Measurements from ENCODE around the gene PARP4.
"Not testable (repeated sequence)": the region's sequence is repeated elsewhere in the genome, so short reads cannot be mapped to it uniquely, and the experiment has no call there.

Gene PARP4

DNA sequence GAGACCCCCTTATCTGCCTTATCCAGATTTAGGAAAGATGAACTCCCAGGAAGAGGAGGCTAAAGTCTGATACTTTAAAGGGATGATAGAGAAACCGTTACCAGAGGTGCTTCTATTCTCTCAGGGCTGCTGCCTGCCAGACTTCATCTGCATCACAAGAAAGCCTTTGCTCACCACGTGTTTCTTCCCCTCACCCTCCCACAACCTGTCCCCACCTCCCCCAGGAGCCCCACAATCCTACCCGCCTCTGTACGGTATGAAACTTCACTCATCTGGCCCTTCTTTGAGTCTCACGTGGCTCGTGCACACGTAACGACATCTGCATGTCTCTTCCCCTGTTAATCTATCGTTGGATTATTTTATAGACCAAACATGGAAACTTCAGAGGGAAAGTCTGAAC, 67.7 kb downstream of the PARP4 start:
- WGBS, 2 donors (ENCODE audit: extremely low coverage in 2 of 2, insufficient read length in 2 of 2, insufficient replicate concordance in 1 of 2) = no CpG with 5 or more reads among the region's 9 CpGs
- not testable (repeated sequence) for H2BK120ac ChIP-seq (ENCODE audit: low read depth, low read length); H3K4me3 ChIP-seq (ENCODE audit: low read length in 2 of 2); H3K9ac ChIP-seq (ENCODE audit: low read depth, low read length, poor library complexity); H3K27me3 ChIP-seq (ENCODE audit: control insufficient read depth in 3 of 3, insufficient read depth in 3 of 3, low read depth in 1 of 3, low read length in 3 of 3); H4K91ac ChIP-seq (ENCODE audit: low read depth, low read length, poor library complexity); H3K23ac ChIP-seq (ENCODE audit: low read depth, low read length, poor library complexity); H2BK12ac ChIP-seq (ENCODE audit: low read length); H3K79me1 ChIP-seq (ENCODE audit: low read depth, low read length); H2AK5ac ChIP-seq (ENCODE audit: low read depth, low read length); H3K18ac ChIP-seq (ENCODE audit: low read length); H3K4me2 ChIP-seq (ENCODE audit: insufficient read depth, low read length, poor library complexity, severe bottlenecking); H4K8ac ChIP-seq (ENCODE audit: low read depth, low read length); DNase-seq (ENCODE audit: low spot score); H2BK5ac ChIP-seq (ENCODE audit: low read length); H2AFZ ChIP-seq (ENCODE audit: low read length); H3K27ac ChIP-seq (replicated peaks; ENCODE audit: low read length); H3K14ac ChIP-seq (ENCODE audit: low read length); H2BK15ac ChIP-seq (ENCODE audit: low read length); H3K4ac ChIP-seq (ENCODE audit: low read length); H3K9me3 ChIP-seq (replicated peaks in 1 of 2; ENCODE audit: control insufficient read depth in 2 of 2, insufficient read depth in 1 of 2, low read depth in 1 of 2, low read length in 2 of 2); H3K4me1 ChIP-seq (ENCODE audit: control insufficient read depth in 2 of 2, insufficient read depth in 1 of 2, low read depth in 1 of 2, low read length in 2 of 2)
- H3K36me3 ChIP-seq (replicated peaks in 1 of 2; ENCODE audit: control insufficient read depth in 2 of 2, insufficient read depth in 2 of 2, low read length in 2 of 2) = peaks cover 3 to 83% of the 10 kb centered on the region in 2 donors

DNA sequence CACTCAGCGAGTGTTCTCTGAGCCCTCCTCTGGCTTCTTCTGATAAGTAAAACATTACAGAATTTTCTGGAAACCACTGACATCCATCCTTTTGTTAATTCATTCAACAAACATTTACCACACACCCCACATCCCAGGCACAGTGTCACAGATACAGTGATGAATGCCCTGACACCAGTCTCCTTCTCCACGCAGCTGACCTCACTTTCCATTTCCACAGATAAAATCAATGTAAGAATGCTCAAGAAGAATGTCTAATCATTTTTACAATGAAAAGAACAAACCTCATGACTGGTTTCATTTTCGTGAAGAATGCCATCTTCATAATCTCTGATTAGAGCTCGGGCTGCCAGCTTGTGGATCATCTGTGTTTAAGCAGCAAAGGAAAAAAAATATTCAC, 69.2 kb downstream of the PARP4 start:
- H3K23ac ChIP-seq (ENCODE audit: low read depth, low read length, poor library complexity) = no peak overlapping the region
- no peak overlapping the region for H2AFZ ChIP-seq (ENCODE audit: low read length)
- no peaks in the 10 kb centered on the region for H3K9me3 ChIP-seq (replicated peaks in 1 of 2; ENCODE audit: control insufficient read depth in 2 of 2, insufficient read depth in 1 of 2, low read depth in 1 of 2, low read length in 2 of 2)
- H3K4me1 ChIP-seq (ENCODE audit: control insufficient read depth in 2 of 2, insufficient read depth in 1 of 2, low read depth in 1 of 2, low read length in 2 of 2) = no peaks in the 10 kb centered on the region
- no peak overlapping the region for H3K4ac ChIP-seq (ENCODE audit: low read length)
- no peak overlapping the region for H4K8ac ChIP-seq (ENCODE audit: low read depth, low read length)
- no peaks in the 10 kb centered on the region for H3K79me1 ChIP-seq (ENCODE audit: low read depth, low read length)
- H2BK5ac ChIP-seq (ENCODE audit: low read length) = no peak overlapping the region
- no peak overlapping the region for H4K91ac ChIP-seq (ENCODE audit: low read depth, low read length, poor library complexity)
- no peak overlapping the region for H2BK15ac ChIP-seq (ENCODE audit: low read length)
- H3K36me3 ChIP-seq (replicated peaks in 1 of 2; ENCODE audit: control insufficient read depth in 2 of 2, insufficient read depth in 2 of 2, low read length in 2 of 2) = peaks cover 3 to 85% of the 10 kb centered on the region in 2 donors
- H3K4me2 ChIP-seq (ENCODE audit: insufficient read depth, low read length, poor library complexity, severe bottlenecking) = no peak overlapping the region
- no peak overlapping the region for H3K4me3 ChIP-seq (ENCODE audit: low read length in 2 of 2)
- no peak for DNase-seq (ENCODE audit: low spot score)
- H3K27ac ChIP-seq (replicated peaks; ENCODE audit: low read length) = no peak overlapping the region
- no CpG with 5 or more reads among the region's 4 CpGs for WGBS, 2 donors (ENCODE audit: extremely low coverage in 2 of 2, insufficient read length in 2 of 2, insufficient replicate concordance in 1 of 2)
- no peak overlapping the region for H2BK120ac ChIP-seq (ENCODE audit: low read depth, low read length)
- no peak overlapping the region for H3K9ac ChIP-seq (ENCODE audit: low read depth, low read length, poor library complexity)
- no peaks in the 10 kb centered on the region for H3K27me3 ChIP-seq (ENCODE audit: control insufficient read depth in 3 of 3, insufficient read depth in 3 of 3, low read depth in 1 of 3, low read length in 3 of 3)
- no peak overlapping the region for H3K18ac ChIP-seq (ENCODE audit: low read length)
- H3K14ac ChIP-seq (ENCODE audit: low read length) = no peak overlapping the region
- no peak overlapping the region for H2BK12ac ChIP-seq (ENCODE audit: low read length)
- H2AK5ac ChIP-seq (ENCODE audit: low read depth, low read length) = no peak overlapping the region

DNA sequence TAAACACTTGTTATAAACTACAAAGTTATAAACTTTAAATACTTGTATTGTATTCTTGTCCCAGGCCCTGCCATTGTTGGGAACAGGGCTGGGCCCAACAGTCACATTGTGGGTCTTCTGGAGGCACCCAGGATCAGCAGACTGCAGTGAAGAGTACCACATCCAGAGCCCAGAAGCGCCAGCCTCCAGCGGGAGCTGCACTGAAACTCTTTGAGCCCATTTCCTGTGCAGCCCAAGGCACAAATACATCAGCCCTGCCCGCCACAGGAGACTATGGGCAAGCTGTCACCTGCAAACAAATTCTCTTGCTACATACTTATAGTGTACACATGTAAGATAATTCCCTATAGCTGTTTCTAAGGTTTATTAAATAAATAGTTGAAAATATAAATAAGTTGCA, 86.5 kb downstream of the PARP4 start:
- H2AK5ac ChIP-seq (ENCODE audit: low read depth, low read length); H2AFZ ChIP-seq (ENCODE audit: low read length); H3K27me3 ChIP-seq (ENCODE audit: control insufficient read depth in 3 of 3, insufficient read depth in 3 of 3, low read depth in 1 of 3, low read length in 3 of 3); H4K8ac ChIP-seq (ENCODE audit: low read depth, low read length); H3K4me3 ChIP-seq (ENCODE audit: low read length in 2 of 2); H2BK5ac ChIP-seq (ENCODE audit: low read length); H3K4ac ChIP-seq (ENCODE audit: low read length); H2BK15ac ChIP-seq (ENCODE audit: low read length); H3K4me2 ChIP-seq (ENCODE audit: insufficient read depth, low read length, poor library complexity, severe bottlenecking); H3K18ac ChIP-seq (ENCODE audit: low read length); H3K27ac ChIP-seq (replicated peaks; ENCODE audit: low read length); H2BK12ac ChIP-seq (ENCODE audit: low read length); H3K23ac ChIP-seq (ENCODE audit: low read depth, low read length, poor library complexity); H4K91ac ChIP-seq (ENCODE audit: low read depth, low read length, poor library complexity); DNase-seq (ENCODE audit: low spot score); H2BK120ac ChIP-seq (ENCODE audit: low read depth, low read length); H3K79me1 ChIP-seq (ENCODE audit: low read depth, low read length); H3K4me1 ChIP-seq (ENCODE audit: control insufficient read depth in 2 of 2, insufficient read depth in 1 of 2, low read depth in 1 of 2, low read length in 2 of 2); H3K9ac ChIP-seq (ENCODE audit: low read depth, low read length, poor library complexity); H3K14ac ChIP-seq (ENCODE audit: low read length): not testable (repeated sequence)
- WGBS, 2 donors (ENCODE audit: extremely low coverage in 2 of 2, insufficient read length in 2 of 2, insufficient replicate concordance in 1 of 2) = no CpG with 5 or more reads among the region's 3 CpGs
- Histone ChIP-seq H3K9me3 (replicated peaks in 1 of 2; ENCODE audit: control insufficient read depth in 2 of 2, insufficient read depth in 1 of 2, low read depth in 1 of 2, low read length in 2 of 2) (peaks cover 0 to 22% of the 10 kb centered on the region in 2 donors), H3K36me3 (replicated peaks in 1 of 2; ENCODE audit: control insufficient read depth in 2 of 2, insufficient read depth in 2 of 2, low read length in 2 of 2) (peaks cover 4 to 66% of the 10 kb centered on the region in 2 donors)

DNA sequence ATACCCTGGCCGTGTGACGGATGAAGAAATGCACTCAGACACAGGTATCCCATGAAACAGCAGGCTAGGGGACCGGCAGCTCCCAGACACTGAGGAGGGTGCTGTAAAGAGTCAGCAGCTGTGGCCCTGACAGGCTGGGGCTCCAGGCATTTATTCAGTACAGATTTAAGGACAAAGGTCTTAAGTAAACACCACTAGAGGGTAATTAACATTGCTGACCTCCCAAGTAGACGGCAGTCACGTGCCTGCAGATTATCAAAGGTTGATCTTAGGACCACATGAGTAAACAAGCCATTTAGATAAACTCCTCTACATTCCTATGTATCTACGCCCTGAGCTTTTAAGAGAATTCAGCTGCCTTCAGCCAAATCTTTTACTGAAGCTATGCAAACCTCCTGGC, 92.9 kb downstream of the PARP4 start:
- not testable (repeated sequence) for H4K8ac ChIP-seq (ENCODE audit: low read depth, low read length); H3K4me1 ChIP-seq (ENCODE audit: control insufficient read depth in 2 of 2, insufficient read depth in 1 of 2, low read depth in 1 of 2, low read length in 2 of 2); H3K9ac ChIP-seq (ENCODE audit: low read depth, low read length, poor library complexity); H2AFZ ChIP-seq (ENCODE audit: low read length); H3K14ac ChIP-seq (ENCODE audit: low read length); DNase-seq (ENCODE audit: low spot score); H3K79me1 ChIP-seq (ENCODE audit: low read depth, low read length); H3K4ac ChIP-seq (ENCODE audit: low read length); H3K27ac ChIP-seq (replicated peaks; ENCODE audit: low read length); H3K4me2 ChIP-seq (ENCODE audit: insufficient read depth, low read length, poor library complexity, severe bottlenecking); H3K4me3 ChIP-seq (ENCODE audit: low read length in 2 of 2); H3K27me3 ChIP-seq (ENCODE audit: control insufficient read depth in 3 of 3, insufficient read depth in 3 of 3, low read depth in 1 of 3, low read length in 3 of 3); H2BK12ac ChIP-seq (ENCODE audit: low read length); H4K91ac ChIP-seq (ENCODE audit: low read depth, low read length, poor library complexity); H2BK5ac ChIP-seq (ENCODE audit: low read length); H2BK120ac ChIP-seq (ENCODE audit: low read depth, low read length); H3K23ac ChIP-seq (ENCODE audit: low read depth, low read length, poor library complexity); H2AK5ac ChIP-seq (ENCODE audit: low read depth, low read length); H2BK15ac ChIP-seq (ENCODE audit: low read length); H3K18ac ChIP-seq (ENCODE audit: low read length)
- no CpG with 5 or more reads among the region's 6 CpGs for WGBS, 2 donors (ENCODE audit: extremely low coverage in 2 of 2, insufficient read length in 2 of 2, insufficient replicate concordance in 1 of 2)
- Histone ChIP-seq H3K9me3 (replicated peaks in 1 of 2; ENCODE audit: control insufficient read depth in 2 of 2, insufficient read depth in 1 of 2, low read depth in 1 of 2, low read length in 2 of 2) (peaks cover 0 to 18% of the 10 kb centered on the region in 2 donors), H3K36me3 (replicated peaks in 1 of 2; ENCODE audit: control insufficient read depth in 2 of 2, insufficient read depth in 2 of 2, low read length in 2 of 2) (peaks cover 6 to 34% of the 10 kb centered on the region in 2 donors)

All from neuronal stem cell (in vitro differentiated cells).